HEK293 (cell line): ENCODE data around the gene TC2N.
A peak's percentile ranks its signal among the peaks of the same experiment; 100 is the strongest.

Experiments used
- ELK4 ChIP-seq: IDR thresholded peaks from 2 replicates; pipeline ENCODE4 v1.6.1; 2011; ENCODE audit warnings: mild to moderate bottlenecking, low read depth, low read length, borderline replicate concordance
- FEZF1 ChIP-seq: fragments of 450-650 bp; formaldehyde crosslinking; IDR thresholded peaks from 2 replicates; pipeline ENCODE4 v1.5.1; 2016; ENCODE audit warnings: missing biosample characterization, missing genetic modification characterization
- GLI2 ChIP-seq: fragments of 450-650 bp; formaldehyde crosslinking; IDR thresholded peaks from 2 replicates; pipeline ENCODE4; 2017; ENCODE audit warnings: missing biosample characterization, missing genetic modification characterization, low read depth, borderline replicate concordance
- MYNN ChIP-seq: fragments of 450-650 bp; formaldehyde crosslinking; IDR thresholded peaks from 2 replicates; pipeline ENCODE4 v1.5.1; 2016; ENCODE audit warnings: missing biosample characterization, missing genetic modification characterization, borderline replicate concordance
- OSR2 ChIP-seq: fragments of 450-650 bp; formaldehyde crosslinking; IDR thresholded peaks from 2 replicates; pipeline ENCODE4 v1.5.1; 2016; ENCODE audit warnings: missing biosample characterization, missing genetic modification characterization
- OVOL3 ChIP-seq: fragments of 450-650 bp; formaldehyde crosslinking; IDR thresholded peaks from 2 replicates; pipeline ENCODE4 v1.5.1; 2016; ENCODE audit warnings: missing biosample characterization, missing genetic modification characterization
- PRDM6 ChIP-seq: fragments of 450-650 bp; formaldehyde crosslinking; IDR thresholded peaks from 2 replicates; pipeline ENCODE4 v1.5.1; 2017; ENCODE audit warnings: missing biosample characterization, missing genetic modification characterization
- ZBTB11 ChIP-seq: fragments of 450-650 bp; formaldehyde crosslinking; conservative IDR thresholded peaks from 2 replicates; pipeline ENCODE4 v1.5.1; 2016; ENCODE audit warnings: low read depth, missing biosample characterization, missing genetic modification characterization
- ZBTB6 ChIP-seq: fragments of 450-650 bp; formaldehyde crosslinking; IDR thresholded peaks from 2 replicates; pipeline ENCODE4 v1.5.1; 2017; ENCODE audit warnings: missing biosample characterization, missing genetic modification characterization
- ZFP3 ChIP-seq: fragments of 450-650 bp; formaldehyde crosslinking; IDR thresholded peaks from 2 replicates; pipeline ENCODE4 v1.5.1; 2016; ENCODE audit warnings: low read depth, missing biosample characterization, missing genetic modification characterization
- ZNF140 ChIP-seq: fragments of 450-650 bp; formaldehyde crosslinking; IDR thresholded peaks from 2 replicates; pipeline ENCODE4 v1.5.1; 2016; ENCODE audit warnings: missing biosample characterization, missing genetic modification characterization
- ZNF148 ChIP-seq: fragments of 450-650 bp; formaldehyde crosslinking; IDR thresholded peaks from 2 replicates; pipeline ENCODE4 v1.5.0; 2017; ENCODE audit warnings: missing biosample characterization, missing genetic modification characterization, borderline replicate concordance
- ZNF510 ChIP-seq: fragments of 450-650 bp; formaldehyde crosslinking; IDR thresholded peaks from 2 replicates; pipeline ENCODE4 v1.5.1; 2018; ENCODE audit warnings: mild to moderate bottlenecking, missing genetic modification characterization, missing biosample characterization; ENCODE audit not compliant: insufficient replicate concordance
- ZNF529 ChIP-seq: fragments of 450-650 bp; formaldehyde crosslinking; IDR thresholded peaks from 2 replicates; pipeline ENCODE4 v1.5.1; 2017; ENCODE audit warnings: missing genetic modification characterization, missing biosample characterization; ENCODE audit not compliant: insufficient replicate concordance
- ZNF555 ChIP-seq: fragments of 450-650 bp; formaldehyde crosslinking; conservative IDR thresholded peaks from 2 replicates; pipeline ENCODE4 v1.5.1; 2017; ENCODE audit warnings: missing biosample characterization, mild to moderate bottlenecking, missing genetic modification characterization, inconsistent platforms
- ZNF701 ChIP-seq: fragments of 450-650 bp; formaldehyde crosslinking; IDR thresholded peaks from 2 replicates; pipeline ENCODE4 v1.5.1; 2016; ENCODE audit warnings: missing biosample characterization, missing genetic modification characterization
- ZNF707 ChIP-seq: fragments of 450-650 bp; formaldehyde crosslinking; IDR thresholded peaks from 2 replicates; pipeline ENCODE4 v1.5.1; 2016; ENCODE audit warnings: missing biosample characterization, missing genetic modification characterization
- TF ChIP-seq, protein P1 (sequence below): fragments of 450-650 bp; formaldehyde crosslinking; IDR thresholded peaks from 2 replicates; pipeline ENCODE4 v1.5.1; 2016; ENCODE audit warnings: missing biosample characterization, missing genetic modification characterization

Gene TC2N

DNA sequence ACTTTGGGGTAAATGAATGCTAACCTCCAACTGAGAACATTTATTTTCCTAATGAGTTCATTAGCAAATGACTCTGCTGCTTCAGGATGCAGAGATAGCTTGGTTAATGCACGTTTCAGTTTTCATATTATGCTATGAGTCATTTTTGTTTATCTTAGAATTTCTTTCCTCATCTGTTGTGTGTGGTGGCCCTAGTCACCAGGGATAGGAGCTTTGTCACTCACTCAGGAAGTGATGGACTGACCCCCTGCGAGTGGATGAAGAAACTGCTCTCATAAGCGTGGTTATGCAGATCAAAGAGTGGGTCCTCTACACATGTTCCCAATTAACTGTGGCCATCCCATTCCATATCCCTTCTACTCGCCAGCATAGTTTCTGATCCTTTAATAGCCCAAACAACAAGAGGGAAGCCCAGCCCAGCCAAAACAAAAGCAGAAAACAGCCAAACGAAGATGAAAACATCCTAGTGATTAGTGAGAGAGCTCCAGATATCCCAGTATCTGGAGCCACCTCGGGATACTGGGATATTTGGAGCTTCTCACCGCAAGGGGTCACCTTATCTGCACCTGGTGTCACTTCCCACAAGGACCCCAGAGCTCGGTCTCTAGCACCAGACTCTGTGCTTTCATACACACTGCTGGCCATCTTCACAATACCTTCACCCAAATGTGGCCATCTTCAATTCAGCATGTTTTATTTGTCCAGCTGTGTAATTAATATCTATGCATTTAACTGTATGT, 8.6 kb downstream of the TC2N start (continued):
- TF ChIP-seq PRDM6 (tag by site-specific recombination) (peak; percentile 61), ZBTB11 (no peak), GLI2 (tag by site-specific recombination) (0 out of 2 replicates have a peak, but pooled peaks have one; percentile 18), ZNF148 (tag by site-specific recombination) (no peak), OSR2 (tag by site-specific recombination) (peak; percentile 88), ZNF140 (tag by site-specific recombination) (no peak), ZBTB6 (tag by site-specific recombination) (no peak; the same call in 1 of the 2 replicates), ZNF701 (no peak), ZNF529 (tag by site-specific recombination) (no peak), FEZF1 (tag by site-specific recombination) (no peak), ZFP3 (tag by site-specific recombination) (no peak), ZNF555 (no peak), ZNF707 (tag by site-specific recombination) (no peak), ELK4 (no peak), MYNN (tag by site-specific recombination) (no peak), OVOL3 (tag by site-specific recombination) (no peak), ZNF510 (tag by site-specific recombination) (no peak)
- TF ChIP-seq, protein P1, sequence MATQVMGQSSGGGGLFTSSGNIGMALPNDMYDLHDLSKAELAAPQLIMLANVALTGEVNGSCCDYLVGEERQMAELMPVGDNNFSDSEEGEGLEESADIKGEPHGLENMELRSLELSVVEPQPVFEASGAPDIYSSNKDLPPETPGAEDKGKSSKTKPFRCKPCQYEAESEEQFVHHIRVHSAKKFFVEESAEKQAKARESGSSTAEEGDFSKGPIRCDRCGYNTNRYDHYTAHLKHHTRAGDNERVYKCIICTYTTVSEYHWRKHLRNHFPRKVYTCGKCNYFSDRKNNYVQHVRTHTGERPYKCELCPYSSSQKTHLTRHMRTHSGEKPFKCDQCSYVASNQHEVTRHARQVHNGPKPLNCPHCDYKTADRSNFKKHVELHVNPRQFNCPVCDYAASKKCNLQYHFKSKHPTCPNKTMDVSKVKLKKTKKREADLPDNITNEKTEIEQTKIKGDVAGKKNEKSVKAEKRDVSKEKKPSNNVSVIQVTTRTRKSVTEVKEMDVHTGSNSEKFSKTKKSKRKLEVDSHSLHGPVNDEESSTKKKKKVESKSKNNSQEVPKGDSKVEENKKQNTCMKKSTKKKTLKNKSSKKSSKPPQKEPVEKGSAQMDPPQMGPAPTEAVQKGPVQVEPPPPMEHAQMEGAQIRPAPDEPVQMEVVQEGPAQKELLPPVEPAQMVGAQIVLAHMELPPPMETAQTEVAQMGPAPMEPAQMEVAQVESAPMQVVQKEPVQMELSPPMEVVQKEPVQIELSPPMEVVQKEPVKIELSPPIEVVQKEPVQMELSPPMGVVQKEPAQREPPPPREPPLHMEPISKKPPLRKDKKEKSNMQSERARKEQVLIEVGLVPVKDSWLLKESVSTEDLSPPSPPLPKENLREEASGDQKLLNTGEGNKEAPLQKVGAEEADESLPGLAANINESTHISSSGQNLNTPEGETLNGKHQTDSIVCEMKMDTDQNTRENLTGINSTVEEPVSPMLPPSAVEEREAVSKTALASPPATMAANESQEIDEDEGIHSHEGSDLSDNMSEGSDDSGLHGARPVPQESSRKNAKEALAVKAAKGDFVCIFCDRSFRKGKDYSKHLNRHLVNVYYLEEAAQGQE (tag by site-specific recombination) = no peak
